ENCODE results near the gene THBS1. TPM values are rescaled to one million over a fixed set of nuclear protein-coding genes. Genes with fewer than 3 reads are reported as not detected.

Gene THBS1
- total RNA-seq, 2 experiments from 2014 or later, result 9.5 to 10.5 TPM

- ChIA-PET CTCF (interaction anchor here (1.6 kb wide), 1 partner anchor 46 kb away, joined by 7 read pairs; no protein-coding TSS in a partner anchor), POLR2A (no interaction called here)
- TF ChIP-seq CTCF (IDR thresholded peaks at IDR 0.05), result no peak
- peaks cover 15% of the 10 kb centered on the region for H3K4me1 Mint-ChIP-seq (ENCODE audit: low read depth)
- ATAC-seq (ENCODE audit: poor library complexity), result no peak
- peak overlapping the region; percentile 44 for H3K4me3 Mint-ChIP-seq
- peaks cover 0 to 9% of the 10 kb centered on the region in 2 experiments for H3K9me3 ChIP-seq (ENCODE audit: control insufficient read depth in 1 of 2, insufficient read depth in 1 of 2, low read length in 2 of 2)
- H3K4me1 ChIP-seq (ENCODE audit: insufficient read depth, low read length), result peaks cover 27% of the 10 kb centered on the region
- H3K27ac ChIP-seq (ENCODE audit: low read depth in 1 of 2, low read length in 2 of 2), result no peak overlapping the region
- H3K36me3 Mint-ChIP-seq (ENCODE audit: low read depth), result no peaks in the 10 kb centered on the region
- H3K27me3 Mint-ChIP-seq, result peaks cover 79% of the 10 kb centered on the region
- no peaks in the 10 kb centered on the region for H3K36me3 ChIP-seq (ENCODE audit: insufficient read depth, low read length)
- no peak overlapping the region for H3K4me3 ChIP-seq (ENCODE audit: low read length)
- DNase-seq, result no peak
- H3K27me3 ChIP-seq (ENCODE audit: control insufficient read depth in 1 of 2, insufficient read depth in 2 of 2, low read length in 2 of 2), result peaks cover 20 to 28% of the 10 kb centered on the region in 2 experiments
- H3K27ac Mint-ChIP-seq, result no peak overlapping the region
- H3K9me3 Mint-ChIP-seq, result no peaks in the 10 kb centered on the region
- intact Hi-C loops (cut with DNase I, micrococcal nuclease), result loop anchor here in 1 of 2 experiments (2.0 kb wide), 1 partner anchor 760 kb away; no protein-coding TSS in a partner anchor
These were observed 1.9 kb upstream of the THBS1 start for GRCh38 chr15:39578851-39579486.

- Histone ChIP-seq H3K27me3 (ENCODE audit: control insufficient read depth in 1 of 2, insufficient read depth in 2 of 2, low read length in 2 of 2) (peaks cover 17 to 28% of the 10 kb centered on the region in 2 experiments), H3K4me3 (ENCODE audit: low read length) (no peak overlapping the region), H3K27ac (ENCODE audit: low read depth in 1 of 2, low read length in 2 of 2) (no peak overlapping the region), H3K9me3 (ENCODE audit: control insufficient read depth in 1 of 2, insufficient read depth in 1 of 2, low read length in 2 of 2) (peaks cover 0 to 9% of the 10 kb centered on the region in 2 experiments), H3K36me3 (ENCODE audit: insufficient read depth, low read length) (no peaks in the 10 kb centered on the region), H3K4me1 (ENCODE audit: insufficient read depth, low read length) (peaks cover 27% of the 10 kb centered on the region)
- CTCF ChIA-PET, result interaction anchor here (1.0 to 2.6 kb wide), 10 partner anchors 12 to 1139 kb away, joined by 4 to 10 read pairs (median 5); partner anchors contain the start of gene FSIP1
- H3K4me1 Mint-ChIP-seq (ENCODE audit: low read depth), result peaks cover 15% of the 10 kb centered on the region
- intact Hi-C loops (cut with DNase I, micrococcal nuclease), result loop anchor here (2.0 to 10.0 kb wide), 7 partner anchors 177 to 1135 kb away; no protein-coding TSS in a partner anchor
- DNase-seq, result peak in 1 of 14 experiments; percentile 30
- H3K36me3 Mint-ChIP-seq (ENCODE audit: low read depth), result no peaks in the 10 kb centered on the region
- H3K4me3 Mint-ChIP-seq, result peak overlapping the region; percentile 40
- no peak for TF ChIP-seq CTCF (IDR thresholded peaks at IDR 0.05)
- peaks cover 78% of the 10 kb centered on the region for H3K27me3 Mint-ChIP-seq
- H3K27ac Mint-ChIP-seq, result no peak overlapping the region
- ATAC-seq (ENCODE audit: poor library complexity), result no peak
- POLR2A ChIA-PET, result interaction anchor here (0.7 kb wide), 1 partner anchor 177 kb away, joined by 4 read pairs; no protein-coding TSS in a partner anchor
- H3K9me3 Mint-ChIP-seq, result no peaks in the 10 kb centered on the region
These were observed 1.3 kb upstream of the THBS1 start for GRCh38 chr15:39579487-39580116.

GRCh38 chr15:39580117-39580484 lies 778 bp upstream of the THBS1 start:
- Histone ChIP-seq H3K27ac (ENCODE audit: low read depth in 1 of 2, low read length in 2 of 2) (no peak overlapping the region), H3K9me3 (ENCODE audit: control insufficient read depth in 1 of 2, insufficient read depth in 1 of 2, low read length in 2 of 2) (peaks cover 0 to 9% of the 10 kb centered on the region in 2 experiments), H3K4me3 (ENCODE audit: low read length) (peak overlapping the region; percentile 55), H3K27me3 (ENCODE audit: control insufficient read depth in 1 of 2, insufficient read depth in 2 of 2, low read length in 2 of 2) (peaks cover 17 to 28% of the 10 kb centered on the region in 2 experiments), H3K4me1 (ENCODE audit: insufficient read depth, low read length) (peaks cover 27% of the 10 kb centered on the region), H3K36me3 (ENCODE audit: insufficient read depth, low read length) (no peaks in the 10 kb centered on the region)
- H3K36me3 Mint-ChIP-seq (ENCODE audit: low read depth), result no peaks in the 10 kb centered on the region
- ChIA-PET POLR2A (interaction anchor here (0.7 kb wide), 1 partner anchor 177 kb away, joined by 4 read pairs; no protein-coding TSS in a partner anchor), CTCF (interaction anchor here (1.0 to 2.6 kb wide), 10 partner anchors 11 to 1140 kb away, joined by 4 to 10 read pairs (median 5); partner anchors contain the start of gene FSIP1)
- no peaks in the 10 kb centered on the region for H3K9me3 Mint-ChIP-seq
- peak; percentile 65 to 88 (median 76) for DNase-seq
- intact Hi-C loops (cut with DNase I, micrococcal nuclease), result loop anchor here (2.0 to 10.0 kb wide), 6 partner anchors 177 to 1135 kb away; no protein-coding TSS in a partner anchor
- no peak overlapping the region for H3K27ac Mint-ChIP-seq
- peak; percentile 60 for TF ChIP-seq CTCF (IDR thresholded peaks at IDR 0.05)
- H3K4me3 Mint-ChIP-seq, result peak overlapping the region; percentile 40
- ATAC-seq (ENCODE audit: poor library complexity), result peak; percentile 91
- peaks cover 15% of the 10 kb centered on the region for H3K4me1 Mint-ChIP-seq (ENCODE audit: low read depth)
- peaks cover 81% of the 10 kb centered on the region for H3K27me3 Mint-ChIP-seq

Data from CD4-positive, alpha-beta T cell (primary cell).